Caco-2 (cell line): Measurements from ENCODE around the gene PIEZO1. TPM values are rescaled to one million over a fixed set of nuclear protein-coding genes. Genes with fewer than 3 reads are reported as not detected.

Experiments used
- BruUV-seq: library from RNA; stranded (reverse); fragments of 400-500 nt; replicated peaks from 2 replicates; lab custom pipeline; 2021; lab: Mats Ljungman, UMichigan
- CTCF ChIA-PET: fragments of 300-600 bp; sonication (Branson Sonifier 250); formaldehyde crosslinking; loops from one replicate; lab custom pipeline; 2022; ENCODE audit warnings: antibody characterized with exemption; lab: Charles Lee
- POLR2A ChIA-PET: fragments of 300-600 bp; sonication (Branson Sonifier 250); formaldehyde crosslinking; loops from one replicate; lab custom pipeline; 2022; ENCODE audit warnings: antibody characterized with exemption; lab: Charles Lee
- DNase-seq, 2 experiments: peaks; one replicate each; pipeline versions ENCODE4 v3.0.0 to v3.0.0-alpha.2; 2020 to 2022
- H3K27me3 ChIP-seq: replicated peaks from 2 replicates; pipeline ENCODE4 v1.6.0; 2011; ENCODE audit warnings: low read length; ENCODE audit not compliant: control insufficient read depth, insufficient read depth
- H3K36me3 ChIP-seq: 2 replicates; pipeline ENCODE4 v1.5.1; 2011; ENCODE audit warnings: low read length; ENCODE audit not compliant: control insufficient read depth, insufficient read depth
- H3K4me1 ChIP-seq: fragments of 250-450 bp; sonication (Bioruptor Pico); 2 replicates; pipeline ENCODE4 v1.5.1; 2020; ENCODE audit warnings: mild to moderate bottlenecking
- H3K4me3 ChIP-seq: 2 replicates; pipeline ENCODE4 v1.5.1; 2011; ENCODE audit warnings: low read depth, mild to moderate bottlenecking, control low read depth, low read length
- H3K9me3 ChIP-seq: fragments of 250-450 bp; sonication (Bioruptor Pico); 2 replicates; pipeline ENCODE4 v1.5.1; 2020; ENCODE audit warnings: mild to moderate bottlenecking, moderate library complexity
- H3K27ac Mint-ChIP-seq: one replicate; pipeline ENCODE4 v1.8.0; 2022; ENCODE audit warnings: mixed read lengths; ENCODE audit not compliant: unreplicated experiment
- H3K27me3 Mint-ChIP-seq: one replicate; pipeline ENCODE4 v1.8.0; 2022; ENCODE audit warnings: mixed read lengths; ENCODE audit not compliant: insufficient read depth, unreplicated experiment
- H3K36me3 Mint-ChIP-seq: one replicate; pipeline ENCODE4 v1.8.0; 2022; ENCODE audit warnings: mild to moderate bottlenecking, mixed read lengths; ENCODE audit not compliant: insufficient read depth, unreplicated experiment
- H3K4me1 Mint-ChIP-seq: one replicate; pipeline ENCODE4 v1.8.0; 2022; ENCODE audit warnings: low read depth, mixed read lengths; ENCODE audit not compliant: unreplicated experiment
- H3K4me3 Mint-ChIP-seq: one replicate; pipeline ENCODE4 v1.8.0; 2022; ENCODE audit warnings: mild to moderate bottlenecking, moderate library complexity, mixed read lengths; ENCODE audit not compliant: unreplicated experiment
- H3K9me3 Mint-ChIP-seq: one replicate; pipeline ENCODE4 v1.8.0; 2022; ENCODE audit warnings: mixed read lengths; ENCODE audit not compliant: unreplicated experiment
- CTCF ChIP-seq, 2 experiments: fragments of 200-600 bp in 1 of 2; IDR thresholded peaks; 1 replicate in 1 of 2; 2 replicates in 1 of 2; pipeline versions ENCODE4 v1.5.1 to v1.8.0; 2011 to 2022; ENCODE audit warnings: antibody characterized with exemption in 1 of 2, control low read depth in 1 of 2, inconsistent platforms in 1 of 2, low read depth in 1 of 2, low read length in 1 of 2, mild to moderate bottlenecking in 1 of 2, moderate library complexity in 1 of 2; ENCODE audit not compliant: insufficient read depth in 1 of 2, severe bottlenecking in 1 of 2, unreplicated experiment in 1 of 2
- intact Hi-C: fragments of 100-400 bp; cut with micrococcal nuclease; formaldehyde crosslinking; loops from one replicate; pipeline ENCODE4 v1.10.0; 2022; ENCODE audit not compliant: unreplicated experiment
- total RNA-seq: library from RNA; stranded (reverse); gene quantifications from 2 replicates; pipeline ENCODE4 v1.2.3, GENCODE V29; 2022

PIEZO1 gene
- total RNA-seq, 1 experiment from 2014 or later: 248 TPM

- peaks cover 10% of the 10 kb centered on the region for H3K4me1 Mint-ChIP-seq
- POLR2A ChIA-PET: no interaction called here
- CTCF ChIA-PET: interaction anchor here (0.6 to 2.7 kb wide), 3 partner anchors 15 to 50 kb away, joined by 4 to 8 read pairs (median 5); no protein-coding TSS in a partner anchor
These were observed 2.7 kb upstream of the PIEZO1 start for GRCh38 chr16:88787579-88788314.

GRCh38 chr16:88784856-88785105 is 239 bp downstream of the PIEZO1 start:
- Mint-ChIP-seq H3K27me3 (no peaks in the 10 kb centered on the region), H3K27ac (peak overlapping the region; percentile 82), H3K4me3 (peak overlapping the region; percentile 69), H3K4me1 (peaks cover 30% of the 10 kb centered on the region), H3K36me3 (peaks cover 19% of the 10 kb centered on the region), H3K9me3 (no peaks in the 10 kb centered on the region)
- BruUV-seq: no TSS peak
- no peak for DNase-seq
- CTCF ChIA-PET: interaction anchor here (0.6 to 4.5 kb wide), 14 partner anchors 9 to 432 kb away, joined by 3 to 51 read pairs (median 4); partner anchors contain the start of gene APRT
- no peaks in the 10 kb centered on the region for H3K9me3 ChIP-seq
- no peak for TF ChIP-seq CTCF (IDR thresholded peaks at IDR 0.05; ENCODE audit: insufficient read depth in 1 of 2, low read depth in 1 of 2, low read length in 1 of 2, severe bottlenecking in 1 of 2, unreplicated experiment in 1 of 2)
- peak overlapping the region; percentile 93 for H3K4me3 ChIP-seq
- POLR2A ChIA-PET: interaction anchor here (0.7 to 1.8 kb wide), 3 partner anchors 21 to 47 kb away, joined by 3 to 12 read pairs (median 11); no protein-coding TSS in a partner anchor
- intact Hi-C loops: loop anchor here (1.0 kb wide), 3 partner anchors 21 to 47 kb away; no protein-coding TSS in a partner anchor
- H3K36me3 ChIP-seq: no peaks in the 10 kb centered on the region
- peaks cover 46% of the 10 kb centered on the region for H3K4me1 ChIP-seq
- no peaks in the 10 kb centered on the region for H3K27me3 ChIP-seq

More at GRCh38 chr16:88787579-88788314, 2.7 kb upstream of the PIEZO1 start:
- peaks cover 15% of the 10 kb centered on the region for H3K36me3 Mint-ChIP-seq
- no peak overlapping the region for H3K4me3 ChIP-seq
- no TSS peak for BruUV-seq
- intact Hi-C loops: no loop called here
- H3K4me1 ChIP-seq: peaks cover 17% of the 10 kb centered on the region
- DNase-seq: no peak
- TF ChIP-seq CTCF (IDR thresholded peaks at IDR 0.05; ENCODE audit: insufficient read depth in 1 of 2, low read depth in 1 of 2, low read length in 1 of 2, severe bottlenecking in 1 of 2, unreplicated experiment in 1 of 2): no peak
- no peaks in the 10 kb centered on the region for H3K9me3 ChIP-seq
- H3K4me3 Mint-ChIP-seq: no peak overlapping the region
- no peaks in the 10 kb centered on the region for H3K27me3 ChIP-seq
- H3K9me3 Mint-ChIP-seq: no peaks in the 10 kb centered on the region
- no peaks in the 10 kb centered on the region for H3K27me3 Mint-ChIP-seq
- H3K27ac Mint-ChIP-seq: no peak overlapping the region
- no peaks in the 10 kb centered on the region for H3K36me3 ChIP-seq

- H3K36me3 Mint-ChIP-seq: peaks cover 24% of the 10 kb centered on the region
- Histone ChIP-seq H3K27me3 (no peaks in the 10 kb centered on the region), H3K4me3 (peak overlapping the region; percentile 93), H3K9me3 (no peaks in the 10 kb centered on the region), H3K4me1 (peaks cover 51% of the 10 kb centered on the region), H3K36me3 (no peaks in the 10 kb centered on the region)
- peak; percentile 65 to 75 for TF ChIP-seq CTCF (IDR thresholded peaks at IDR 0.05; ENCODE audit: insufficient read depth in 1 of 2, low read depth in 1 of 2, low read length in 1 of 2, severe bottlenecking in 1 of 2, unreplicated experiment in 1 of 2)
- DNase-seq: peak; percentile 78 to 82
- ChIA-PET POLR2A (interaction anchor here (0.6 to 1.8 kb wide), 3 partner anchors 21 to 47 kb away, joined by 3 to 12 read pairs (median 11); no protein-coding TSS in a partner anchor), CTCF (interaction anchor here (0.6 to 4.5 kb wide), 15 partner anchors 10 to 463 kb away, joined by 3 to 51 read pairs (median 4); partner anchors contain the start of gene APRT)
- no peaks in the 10 kb centered on the region for H3K9me3 Mint-ChIP-seq
- no peaks in the 10 kb centered on the region for H3K27me3 Mint-ChIP-seq
- H3K4me3 Mint-ChIP-seq: peak overlapping the region; percentile 69
- intact Hi-C loops: no loop called here
- no TSS peak for BruUV-seq
- H3K4me1 Mint-ChIP-seq: peaks cover 32% of the 10 kb centered on the region
- peak overlapping the region; percentile 82 for H3K27ac Mint-ChIP-seq
These were observed 755 bp downstream of the PIEZO1 start for GRCh38 chr16:88784074-88784855.
